SK-N-MC (cell line): ENCODE measurements around the gene PNMA1.

Experiments
- EZH2 ChIP-seq: fragments of 200-600 bp; sonication (generic); IDR thresholded peaks from one replicate; pipeline ENCODE4 v1.6.1; 2017; ENCODE audit warnings: antibody characterized with exemption
- FOXP2 ChIP-seq: optimal IDR thresholded peaks from 2 replicates; pipeline ENCODE3; 2011; ENCODE audit warnings: mild to moderate bottlenecking, moderate library complexity; ENCODE audit not compliant: insufficient read depth; ENCODE audit errors: extremely low read length, control extremely low read depth
- POLR2AphosphoS5 ChIP-seq: IDR thresholded peaks from 2 replicates; pipeline ENCODE4 v1.6.1; 2012; ENCODE audit warnings: mild to moderate bottlenecking, low read depth, low read length, borderline replicate concordance

DNA sequence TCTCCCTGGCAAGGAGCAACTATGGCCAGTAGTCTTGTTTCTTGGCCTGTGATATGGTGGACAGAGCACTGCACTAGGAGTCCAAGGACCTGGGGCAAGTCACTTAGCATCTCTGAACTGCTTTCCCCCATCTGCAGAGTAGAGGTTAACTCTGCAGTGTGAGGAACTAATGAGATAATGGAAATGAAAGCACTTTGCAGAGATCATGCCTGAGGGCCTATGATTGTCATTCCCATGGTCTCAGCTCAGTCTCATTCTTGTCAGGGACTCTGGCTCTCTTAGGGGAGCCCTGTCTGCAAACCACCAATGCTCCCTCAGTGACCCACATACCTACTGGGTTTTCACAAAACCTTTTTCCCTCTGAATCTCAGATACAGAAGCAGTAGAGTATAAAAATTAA lies 6.5 kb upstream of the PNMA1 start:
- TF ChIP-seq POLR2AphosphoS5: no peak
- no peak for TF ChIP-seq EZH2
- TF ChIP-seq FOXP2: no peak
